ENCODE data around the gene STX7.

The STX7 gene

GRCh38 chr6:132506869-132507808, 5.8 kb downstream of the STX7 start:
- DNase-seq, result no peak

DNA sequence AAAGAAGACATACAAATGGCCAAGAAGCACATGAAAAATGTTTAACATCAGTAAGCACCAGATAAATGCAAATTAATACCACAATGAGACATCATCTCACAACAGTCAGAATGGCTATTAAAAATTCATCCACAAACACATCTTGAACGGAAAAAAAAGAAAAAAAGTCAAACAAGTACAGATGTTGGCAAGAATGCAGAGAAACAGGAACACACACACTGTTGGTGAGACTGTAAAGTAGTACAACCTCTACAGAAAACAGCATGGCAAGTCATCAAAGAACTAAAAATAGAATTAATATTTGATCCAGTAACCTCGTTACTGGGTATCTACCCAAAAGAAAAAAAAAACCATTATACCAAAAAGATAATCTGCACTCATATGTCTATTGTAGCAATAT, 6.5 kb downstream of the STX7 start:
- DNase-seq, result no peak

- peak in 3 of 58 donors; percentile 11 to 41 (median 15) for DNase-seq
These were observed 7.8 kb downstream of the STX7 start for GRCh38 chr6:132505158-132505557.

DNA sequence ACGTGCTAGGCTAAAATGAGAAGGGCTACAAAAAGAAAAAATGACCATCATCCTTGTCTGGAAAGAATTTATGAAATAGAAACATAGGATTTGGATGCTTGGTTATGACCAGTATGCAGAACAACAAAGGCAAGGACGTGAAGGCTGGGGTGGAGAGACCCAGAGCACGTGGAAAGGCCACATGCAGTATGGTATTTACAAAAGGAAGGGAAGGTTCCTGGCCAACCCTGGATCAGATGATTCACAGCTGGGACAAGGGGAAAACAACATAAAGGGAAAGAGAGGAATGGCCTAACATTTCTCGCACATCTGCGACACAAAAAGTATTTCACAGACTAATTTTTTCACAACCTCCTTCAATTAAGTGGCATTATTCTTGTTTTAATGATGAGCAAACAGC, 8.2 kb downstream of the STX7 start:
- DNase-seq, result peak in 2 of 58 donors; percentile 16 to 22

DNA sequence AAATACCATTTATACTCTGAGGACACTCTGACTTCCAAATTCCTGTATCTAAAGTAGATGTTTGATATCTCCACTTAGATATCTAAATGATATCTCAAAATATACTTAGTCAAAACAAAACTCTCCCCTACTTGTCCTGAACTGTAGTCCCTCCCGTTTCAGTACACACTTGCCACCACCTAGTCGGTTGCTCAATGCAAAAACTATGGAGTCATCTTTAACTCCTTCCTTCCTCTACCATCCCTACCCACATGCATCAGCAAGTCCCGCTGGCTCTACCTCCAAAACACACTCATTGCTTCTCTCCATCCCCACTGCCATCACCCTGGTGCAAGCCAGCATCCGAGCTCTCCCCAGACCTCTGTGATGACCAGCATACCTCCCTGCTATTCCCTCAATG, 13.2 kb downstream of the STX7 start:
- DNase-seq, result no peak

DNA sequence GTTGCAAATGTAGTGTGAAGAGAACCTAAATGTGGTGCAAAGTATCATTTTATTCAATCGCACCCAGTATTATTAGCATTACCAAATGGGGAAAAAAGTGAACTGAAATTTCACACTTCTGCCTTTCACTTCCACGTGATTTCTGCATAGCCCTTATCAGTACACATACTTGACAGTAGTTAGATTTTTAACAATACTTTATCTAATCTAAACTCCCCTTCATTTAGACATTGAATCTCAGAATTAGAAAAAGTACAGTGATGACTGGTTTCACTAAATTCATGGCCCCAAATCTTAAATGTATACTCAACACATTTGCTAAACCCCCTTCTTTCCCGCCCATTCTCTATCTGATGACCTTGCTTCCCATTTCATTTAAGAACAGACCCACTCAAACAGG, 14.3 kb downstream of the STX7 start:
- no peak for DNase-seq

DNA sequence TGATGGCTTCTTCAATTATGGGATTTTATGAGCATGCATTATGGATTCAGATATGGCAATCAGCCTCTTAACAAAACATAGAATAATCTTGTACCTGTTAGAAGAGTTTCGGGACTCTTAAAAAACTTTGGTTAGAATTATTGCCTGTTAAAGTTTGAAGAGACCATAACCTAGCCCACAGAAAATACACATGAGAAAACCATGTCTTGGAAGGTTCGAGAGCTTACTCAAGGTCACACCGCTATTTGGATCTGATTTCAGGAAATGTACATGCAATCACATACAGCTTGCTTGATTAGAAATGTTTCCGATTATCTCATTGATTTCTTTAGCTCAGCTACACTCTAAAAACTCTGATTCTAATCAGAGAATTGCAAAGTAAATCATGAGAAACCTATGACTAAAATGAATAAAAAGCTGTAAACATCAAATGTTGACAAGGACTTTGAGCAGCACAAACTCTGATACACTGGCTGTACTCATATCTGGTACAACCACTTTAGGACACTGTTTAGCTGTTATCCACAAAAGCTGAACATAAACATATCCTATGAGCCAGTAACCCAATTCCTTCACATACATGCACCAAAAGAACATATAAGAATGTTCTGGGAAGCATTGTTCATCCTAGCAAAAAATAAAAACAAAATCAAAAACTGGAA, 16.3 kb downstream of the STX7 start:
- DNase-seq, result no peak

GRCh38 chr6:132495604-132496079, 17.3 kb downstream of the STX7 start:
- no peak for DNase-seq

DNA sequence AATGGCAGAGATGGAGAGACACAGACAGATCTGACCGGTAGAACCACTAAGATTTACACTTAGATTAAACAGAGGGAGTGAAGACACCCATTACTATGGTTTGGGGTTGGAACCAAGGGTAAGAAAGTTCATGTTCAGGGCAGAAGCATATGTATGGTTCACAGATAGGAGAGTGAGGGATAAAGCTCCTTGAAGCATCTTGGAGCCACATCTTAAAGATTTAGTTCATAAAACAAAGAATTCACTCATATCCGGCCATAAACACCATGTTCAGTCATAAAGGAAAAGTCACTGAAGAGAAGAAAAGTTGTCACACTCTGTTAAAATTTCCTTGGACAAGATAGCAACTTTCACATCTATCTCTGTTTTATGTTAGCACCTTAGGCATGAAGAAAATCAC, 18.0 kb downstream of the STX7 start:
- DNase-seq, result no peak

GRCh38 chr6:132491881-132492280, 21.0 kb downstream of the STX7 start:
- DNase-seq, result no peak

GRCh38 chr6:132491303-132491702, 21.6 kb downstream of the STX7 start:
- DNase-seq, result peak in 7 of 58 donors; percentile 7 to 45 (median 22)

GRCh38 chr6:132490478-132491204, 22.3 kb downstream of the STX7 start:
- peak in 1 of 58 donors; percentile 3 for DNase-seq

DNA sequence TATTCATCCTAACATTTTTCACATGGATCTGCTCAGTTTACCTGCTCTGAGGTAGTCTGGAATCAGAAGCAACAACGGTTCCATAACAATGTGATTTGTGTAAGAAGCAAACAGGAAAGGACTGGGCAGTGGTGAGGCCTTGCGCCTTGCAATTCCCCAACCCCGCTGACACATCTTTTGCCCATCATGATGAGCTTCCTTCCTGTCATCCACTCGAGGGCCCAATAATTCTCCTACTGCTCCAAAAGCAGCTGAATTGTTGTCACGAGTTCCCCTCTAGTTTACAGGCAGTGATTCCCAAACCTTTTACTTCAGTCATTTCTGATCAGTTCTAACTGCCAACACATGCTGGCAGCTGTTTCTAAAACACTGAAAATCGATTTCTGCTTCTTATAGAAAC, 22.9 kb downstream of the STX7 start:
- peak in 3 of 58 donors; percentile 6 to 49 (median 21) for DNase-seq

DNA sequence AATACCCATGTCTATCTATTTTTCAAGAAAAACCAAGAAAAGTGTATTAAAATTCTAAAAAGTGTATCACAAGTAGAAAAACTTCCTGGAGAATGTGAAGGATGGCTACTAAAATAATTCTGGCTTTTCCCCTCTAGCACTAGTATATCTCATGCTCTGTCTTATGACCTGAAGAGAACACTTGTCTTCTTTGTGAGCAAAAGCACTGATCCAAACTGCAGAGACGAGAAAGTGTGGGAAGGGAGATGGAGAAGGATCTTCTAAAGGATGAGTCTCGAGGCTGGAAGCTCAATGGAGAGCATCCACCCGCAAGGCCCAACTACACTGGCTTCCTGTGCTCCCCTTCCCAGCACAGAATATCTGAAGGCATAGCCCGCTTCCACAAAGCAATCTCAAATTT, 23.5 kb downstream of the STX7 start:
- DNase-seq, result no peak

- DNase-seq, result no peak
These were observed 25.2 kb downstream of the STX7 start for GRCh38 chr6:132487762-132488161.

DNA sequence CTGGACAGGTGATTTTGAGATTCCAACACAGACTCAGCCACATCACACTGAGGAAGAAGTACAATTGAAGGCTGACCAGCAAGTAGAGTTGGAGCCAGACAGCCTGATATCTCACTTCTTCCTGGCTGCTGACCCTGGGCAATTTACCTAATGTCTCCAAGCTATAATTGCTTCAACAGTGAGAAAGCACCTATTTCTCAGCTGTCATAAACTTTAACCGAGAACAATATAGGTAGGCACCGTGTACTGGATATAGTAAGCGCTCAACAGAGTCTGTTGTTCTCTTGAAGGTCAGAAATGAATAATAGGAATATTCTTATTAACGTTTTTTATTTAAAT, 28.3 kb downstream of the STX7 start:
- DNase-seq, result no peak

- DNase-seq, result peak in 9 of 58 donors; percentile 3 to 63 (median 35)
These were observed 28.9 kb downstream of the STX7 start for GRCh38 chr6:132483779-132484679.

DNA sequence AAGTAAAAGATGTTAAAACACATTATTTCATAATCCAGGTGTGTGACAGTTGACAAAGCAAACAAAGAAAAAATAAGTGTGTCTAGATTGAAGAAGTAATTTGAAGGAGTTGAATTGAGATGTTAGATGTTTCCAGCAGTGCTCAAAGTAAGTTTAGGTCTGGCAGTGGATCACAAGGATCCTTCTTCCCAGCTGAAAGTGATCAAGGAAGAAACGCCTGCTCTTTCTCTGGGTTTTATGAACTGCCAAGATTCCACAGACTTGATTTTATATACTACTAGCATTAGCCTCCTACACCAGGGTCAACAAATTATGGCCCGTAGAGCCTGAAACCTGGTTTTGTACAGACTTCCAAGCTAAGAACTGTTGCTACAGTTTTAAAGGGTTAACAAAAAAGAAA, 30.3 kb downstream of the STX7 start:
- DNase-seq, result no peak

- DNase-seq, result no peak
These were observed 31.7 kb downstream of the STX7 start for GRCh38 chr6:132481189-132481588.

- DNase-seq, result no peak
These were observed 33.8 kb downstream of the STX7 start for GRCh38 chr6:132479131-132479530.

DNA sequence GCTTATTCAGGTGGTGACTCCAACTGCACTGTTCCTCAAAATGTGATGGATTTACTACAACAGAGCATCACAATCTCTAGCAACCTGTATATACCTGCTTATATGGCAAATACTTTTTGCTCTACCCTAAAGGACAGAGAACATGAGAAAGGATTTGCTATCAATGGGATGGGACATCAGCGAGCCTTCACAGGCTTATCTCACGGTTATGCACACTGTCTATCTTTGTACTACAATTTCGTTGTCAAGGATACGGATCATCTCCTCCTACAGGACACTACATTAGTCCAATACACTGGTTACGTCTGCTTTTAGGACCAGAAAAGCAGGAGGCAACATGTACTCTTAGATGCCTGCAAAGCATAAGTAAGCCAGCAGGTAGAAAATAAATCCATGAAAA, 34.2 kb downstream of the STX7 start:
- DNase-seq, result no peak

Data from anterior cingulate cortex (tissue), 58 donors.